Gastroesophageal sphincter (tissue), 4 donors: ENCODE data around the gene RIPK1. TPM values are rescaled to one million over a fixed set of nuclear protein-coding genes. Genes with fewer than 3 reads are reported as not detected.

Experiments used
- ATAC-seq: fragments of 150-250 bp; one replicate; pipeline ENCODE4 v1.9.1; 2016; ENCODE audit warnings: mild to moderate bottlenecking, moderate library complexity
- H3K27ac ChIP-seq, 4 donors: fragments of 200-600 bp; sonication (generic) in 3 of 4; 1 replicate in 3 of 4; 2 replicates in 1 of 4; pipeline ENCODE4 v1.5.1; 2016 to 2019
- H3K27me3 ChIP-seq: fragments of 200-600 bp; sonication (generic); one replicate; pipeline ENCODE4 v1.5.1; 2019
- H3K36me3 ChIP-seq, 2 donors: fragments of 200-600 bp; sonication (generic); one replicate each; pipeline ENCODE4 v1.5.1; 2019; ENCODE audit warnings: control low read depth in 1 of 2
- H3K4me1 ChIP-seq, 3 donors: fragments of 200-600 bp; sonication (generic); 1 replicate in 2 of 3; 2 replicates in 1 of 3; pipeline ENCODE4 v1.5.1; 2016 to 2019; ENCODE audit warnings: control low read depth in 2 of 3
- H3K4me3 ChIP-seq, 2 donors: fragments of 200-600 bp; sonication (generic); one replicate each; pipeline ENCODE4 v1.5.1; 2019; ENCODE audit warnings: mild to moderate bottlenecking in 1 of 2, moderate library complexity in 1 of 2
- H3K9me3 ChIP-seq, 3 donors: fragments of 200-600 bp; sonication (generic); one replicate each; pipeline ENCODE4 v1.5.1; 2017 to 2019; ENCODE audit warnings: control low read depth in 2 of 3
- EP300 ChIP-seq: sonication (generic); formaldehyde crosslinking; IDR thresholded peaks from one replicate; pipeline ENCODE4 v1.6.1; 2017; ENCODE audit warnings: antibody characterized with exemption, mild to moderate bottlenecking
- POLR2A ChIP-seq, 2 donors: fragments of 450-650 bp; IDR thresholded peaks; one replicate each; pipeline ENCODE4 v1.6.1; 2017; ENCODE audit warnings: antibody characterized with exemption in 2 of 2, mild to moderate bottlenecking in 2 of 2, moderate library complexity in 1 of 2
- POLR2AphosphoS5 ChIP-seq: sonication (generic); formaldehyde crosslinking; IDR thresholded peaks from one replicate; pipeline ENCODE4 v1.6.1; 2017; ENCODE audit warnings: antibody characterized with exemption
- WGBS, 2 donors: methylation state at CpG; one replicate each; pipeline ENCODE4 v1.1.5; 2018; ENCODE audit warnings: low coverage in 1 of 2; 5-methylcytosine and 5-hydroxymethylcytosine counted together
- total RNA-seq, 4 donors: library from RNA; depleted of rRNA; stranded (reverse); fragments of >200 nt; gene quantifications; one replicate each; pipeline ENCODE4 v1.1.0, GENCODE V29; 2016
- TF ChIP-seq, protein P1 (sequence below), 4 experiments: fragments of 200-600 bp in 2 of 4; fragments of 450-650 bp in 2 of 4; sonication (generic) in 1 of 4; IDR thresholded peaks; one replicate each; pipeline ENCODE4 v1.5.1; 2017 to 2019; ENCODE audit warnings: antibody characterized with exemption in 4 of 4, mild to moderate bottlenecking in 2 of 4, moderate library complexity in 2 of 4

The RIPK1 gene
- total RNA-seq, 4 donors from 2014 or later, result 20.1 to 28.9 (median 25.7) TPM

DNA sequence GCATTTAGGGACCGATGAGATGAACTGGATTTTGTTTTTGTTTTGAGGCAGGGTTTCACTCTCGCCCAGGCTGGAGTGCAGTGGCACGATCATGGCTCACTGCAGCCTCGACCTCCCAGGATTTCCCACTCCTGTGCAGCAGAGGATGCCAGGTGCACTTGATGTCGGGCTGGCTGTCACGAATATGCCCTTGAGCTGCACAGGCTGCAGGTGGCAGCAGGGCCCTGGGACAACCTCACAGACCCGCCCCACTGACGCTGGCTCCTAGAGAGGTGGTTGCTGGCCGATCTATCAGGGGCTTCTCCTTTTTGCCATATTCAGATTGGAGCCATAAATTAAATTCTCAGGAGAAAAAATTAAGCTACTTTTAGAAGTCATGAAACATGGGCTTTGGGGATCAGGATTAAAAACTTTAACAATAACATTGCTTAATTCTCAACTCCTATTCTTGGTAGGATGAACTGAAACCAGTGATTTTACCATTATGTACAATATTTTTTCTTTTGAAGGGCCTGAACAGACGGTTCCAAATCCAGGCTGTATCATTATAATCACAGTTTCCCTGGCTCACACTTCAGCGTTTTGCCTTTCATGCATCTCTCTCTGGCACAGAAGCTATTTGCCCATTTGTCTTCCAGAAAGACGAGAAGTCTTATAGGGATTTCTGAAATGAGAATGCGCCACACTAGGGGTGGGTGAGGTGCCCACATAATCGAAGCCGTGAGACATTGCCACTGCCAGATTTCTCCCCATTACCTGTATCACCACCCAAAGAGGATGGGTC is 36.2 kb upstream of the RIPK1 start:
- 57 to 70% methylated on average over 6 to 12 of the region's 15 CpGs for WGBS, 2 donors
- Histone ChIP-seq H3K4me1 (no peaks in the 10 kb centered on the region), H3K27me3 (peaks cover 7% of the 10 kb centered on the region), H3K9me3 (no peaks in the 10 kb centered on the region), H3K27ac (no peak overlapping the region), H3K4me3 (no peak overlapping the region), H3K36me3 (no peaks in the 10 kb centered on the region)
- TF ChIP-seq, protein P1, sequence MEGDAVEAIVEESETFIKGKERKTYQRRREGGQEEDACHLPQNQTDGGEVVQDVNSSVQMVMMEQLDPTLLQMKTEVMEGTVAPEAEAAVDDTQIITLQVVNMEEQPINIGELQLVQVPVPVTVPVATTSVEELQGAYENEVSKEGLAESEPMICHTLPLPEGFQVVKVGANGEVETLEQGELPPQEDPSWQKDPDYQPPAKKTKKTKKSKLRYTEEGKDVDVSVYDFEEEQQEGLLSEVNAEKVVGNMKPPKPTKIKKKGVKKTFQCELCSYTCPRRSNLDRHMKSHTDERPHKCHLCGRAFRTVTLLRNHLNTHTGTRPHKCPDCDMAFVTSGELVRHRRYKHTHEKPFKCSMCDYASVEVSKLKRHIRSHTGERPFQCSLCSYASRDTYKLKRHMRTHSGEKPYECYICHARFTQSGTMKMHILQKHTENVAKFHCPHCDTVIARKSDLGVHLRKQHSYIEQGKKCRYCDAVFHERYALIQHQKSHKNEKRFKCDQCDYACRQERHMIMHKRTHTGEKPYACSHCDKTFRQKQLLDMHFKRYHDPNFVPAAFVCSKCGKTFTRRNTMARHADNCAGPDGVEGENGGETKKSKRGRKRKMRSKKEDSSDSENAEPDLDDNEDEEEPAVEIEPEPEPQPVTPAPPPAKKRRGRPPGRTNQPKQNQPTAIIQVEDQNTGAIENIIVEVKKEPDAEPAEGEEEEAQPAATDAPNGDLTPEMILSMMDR (IDR thresholded peaks at IDR 0.05), result no peak
- TF ChIP-seq EP300, result no peak
- no peak for TF ChIP-seq POLR2A (IDR thresholded peaks at IDR 0.05)
- no peak for TF ChIP-seq POLR2AphosphoS5
- ATAC-seq, result no peak

- H3K9me3 ChIP-seq, result no peaks in the 10 kb centered on the region
- H3K27me3 ChIP-seq, result peaks cover 7% of the 10 kb centered on the region
- no peak overlapping the region for H3K27ac ChIP-seq
- no peaks in the 10 kb centered on the region for H3K36me3 ChIP-seq
- H3K4me3 ChIP-seq, result no peak overlapping the region
- no peak for TF ChIP-seq EP300
- TF ChIP-seq, protein P1 (IDR thresholded peaks at IDR 0.05), result no peak
- no peak for TF ChIP-seq POLR2AphosphoS5
- no peak for TF ChIP-seq POLR2A (IDR thresholded peaks at IDR 0.05)
- WGBS, 2 donors, result 79 to 91% methylated on average over 3 of the region's 3 CpGs
- no peak for ATAC-seq
- no peaks in the 10 kb centered on the region for H3K4me1 ChIP-seq
Measured at GRCh38 chr6:3032986-3033385, 35.3 kb upstream of the RIPK1 start.

- Histone ChIP-seq H3K36me3 (no peaks in the 10 kb centered on the region), H3K4me1 (no peaks in the 10 kb centered on the region), H3K27ac (no peak overlapping the region), H3K27me3 (peaks cover 7% of the 10 kb centered on the region), H3K4me3 (no peak overlapping the region), H3K9me3 (no peaks in the 10 kb centered on the region)
- WGBS, 2 donors, result 97 to 100% methylated on average over 4 to 5 of the region's 5 CpGs
- TF ChIP-seq POLR2AphosphoS5 (no peak), EP300 (no peak), POLR2A (IDR thresholded peaks at IDR 0.05) (no peak)
- TF ChIP-seq, protein P1 (IDR thresholded peaks at IDR 0.05), result no peak
- no peak for ATAC-seq
Measured at GRCh38 chr6:3033652-3034051, 34.6 kb upstream of the RIPK1 start.

- no peaks in the 10 kb centered on the region for H3K36me3 ChIP-seq
- ATAC-seq, result no peak
- H3K27ac ChIP-seq, result no peak overlapping the region
- TF ChIP-seq EP300 (no peak), POLR2A (IDR thresholded peaks at IDR 0.05) (no peak), POLR2AphosphoS5 (no peak)
- TF ChIP-seq, protein P1 (IDR thresholded peaks at IDR 0.05), result no peak
- no peaks in the 10 kb centered on the region for H3K4me1 ChIP-seq
- no peak overlapping the region for H3K4me3 ChIP-seq
- WGBS, 2 donors, result 62 to 67% methylated on average over 3 to 5 of the region's 5 CpGs
- no peaks in the 10 kb centered on the region for H3K9me3 ChIP-seq
- peaks cover 7% of the 10 kb centered on the region for H3K27me3 ChIP-seq
Measured at GRCh38 chr6:3035397-3035796, 32.9 kb upstream of the RIPK1 start.
